Smooth muscle cell of the pulmonary artery (primary cell): ENCODE measurements around the gene MUC22. TPM values are rescaled to one million over a fixed set of nuclear protein-coding genes. Genes with fewer than 3 reads are reported as not detected.

Experiments used
- total RNA-seq: library from RNA; depleted of rRNA; stranded (reverse); fragments of >200 nt; gene quantifications from 2 replicates; pipeline ENCODE4 v1.2.3, GENCODE V29; 2014

Gene MUC22
- not detected in 2 replicates for total RNA-seq

DNA sequence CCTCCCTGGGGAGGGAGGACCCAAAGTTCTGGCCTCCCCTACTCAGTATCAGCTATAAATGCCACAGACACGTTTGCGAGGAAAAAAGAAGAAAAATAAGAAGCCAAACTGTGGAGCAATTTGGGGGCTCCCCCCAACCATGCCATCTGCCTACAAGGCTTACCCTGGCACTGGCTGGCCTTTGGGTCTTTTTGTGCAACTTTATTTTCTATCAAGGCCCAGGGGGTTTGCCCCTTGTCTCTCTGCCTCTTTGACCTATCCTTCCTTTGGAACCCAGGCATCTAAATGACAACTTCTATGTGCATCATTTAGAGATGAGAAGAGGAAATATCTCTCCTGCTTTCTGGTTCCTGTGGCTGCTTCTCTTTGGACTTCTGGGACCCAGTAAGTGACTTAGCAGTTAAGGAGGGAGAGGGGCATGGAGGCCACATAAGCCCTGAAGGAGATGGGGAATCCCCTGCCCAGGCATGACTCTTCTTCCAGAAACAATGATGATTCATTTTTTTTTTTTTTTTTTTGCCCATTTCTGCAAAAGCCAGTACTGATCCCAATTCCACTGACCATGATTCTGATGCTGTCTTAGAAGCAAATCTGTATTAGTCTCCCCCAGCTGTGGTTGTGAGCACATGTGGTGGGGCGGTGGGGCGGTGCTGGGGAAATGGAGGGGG is at the start of gene MUC22:
MUC22 (plus strand) TSS at position 82 of the 668 bp plus-strand sequence; CDS start at position 315, 233 bp downstream.

DNA sequence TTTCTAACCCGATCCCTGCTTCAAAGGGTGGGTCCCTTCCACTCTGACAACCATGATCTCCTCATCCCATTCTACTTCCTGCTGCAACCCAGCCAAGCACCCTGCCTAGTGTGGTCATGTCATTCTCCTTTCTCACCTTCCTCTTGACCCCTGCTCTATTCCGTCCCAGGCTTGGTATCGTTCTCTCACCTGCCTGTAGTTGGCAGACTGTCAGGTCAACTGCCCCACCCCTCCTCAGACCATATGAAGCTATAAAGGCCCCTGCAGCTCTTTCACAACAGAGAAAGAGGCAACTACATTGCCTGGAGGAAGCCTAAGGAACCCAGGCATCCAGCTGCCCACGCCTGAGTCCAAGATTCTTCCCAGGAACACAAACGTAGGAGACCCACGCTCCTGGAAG is 26.8 kb upstream of the MUC22 start, which contains the start of gene MUC21:
MUC21 (plus strand) TSS at position 280 of the 400 bp plus-strand sequence. CDS start 241 bp downstream, outside the sequence.

Other genes with a start within 250 kb of the MUC22 start
- 48.4 and 81.1 TPM in 2 replicates for gene DDR1, start 126.0 kb upstream of the MUC22 start, total RNA-seq
- 14.7 and 17.1 TPM in 2 replicates for gene GTF2H4, start 102.3 kb upstream of the MUC22 start, total RNA-seq
- 14.9 and 17.8 TPM in 2 replicates for gene VARS2, start 96.2 kb upstream of the MUC22 start, total RNA-seq
- gene SFTA2, start 78.3 kb upstream of the MUC22 start, total RNA-seq = not detected in 2 replicates
- gene MUCL3, start 69.5 kb upstream of the MUC22 start, total RNA-seq = not detected in 2 replicates
- not detected in 2 replicates for gene MUC21, start 26.8 kb upstream of the MUC22 start, total RNA-seq
- gene C6orf15, start 102.1 kb downstream of the MUC22 start, total RNA-seq = not detected in 2 replicates
- 2.0 and 3.6 TPM in 2 replicates for gene PSORS1C1, start 104.3 kb downstream of the MUC22 start, total RNA-seq
- not detected in 2 replicates for gene CDSN, start 110.0 kb downstream of the MUC22 start, total RNA-seq
- gene PSORS1C2, start 128.6 kb downstream of the MUC22 start, total RNA-seq = not detected in 2 replicates
- 13.7 and 14.9 TPM in 2 replicates for gene CCHCR1, start 147.3 kb downstream of the MUC22 start, total RNA-seq
- 5.4 and 7.9 TPM in 2 replicates for gene TCF19, start 148.1 kb downstream of the MUC22 start, total RNA-seq
- 0.66 and 1.3 TPM in 2 replicates for gene POU5F1, start 160.2 kb downstream of the MUC22 start, total RNA-seq